HEK293T (cell line): ENCODE data around the gene DENND1B.

Experiments
- ARNT ChIP-seq: fragments of 450-650 bp; IDR thresholded peaks from 2 replicates; pipeline ENCODE4 v1.6.1; 2017; ENCODE audit warnings: mild to moderate bottlenecking
- FOXA1 ChIP-seq: fragments of 450-650 bp; IDR thresholded peaks from 2 replicates; pipeline ENCODE4 v1.6.1; 2016; ENCODE audit warnings: mild to moderate bottlenecking
- FOXK2 ChIP-seq: fragments of 450-650 bp; IDR thresholded peaks from 2 replicates; pipeline ENCODE4 v1.6.1; 2016; ENCODE audit warnings: mild to moderate bottlenecking
- FOXM1 ChIP-seq: fragments of 450-650 bp; IDR thresholded peaks from 2 replicates; pipeline ENCODE4 v1.6.1; 2017; ENCODE audit warnings: mild to moderate bottlenecking, borderline replicate concordance
- HDGF ChIP-seq: fragments of 450-650 bp; IDR thresholded peaks from 2 replicates; pipeline ENCODE4 v1.6.1; 2017; ENCODE audit warnings: antibody characterized with exemption, borderline replicate concordance
- L3MBTL2 ChIP-seq: fragments of 450-650 bp; conservative IDR thresholded peaks from 2 replicates; pipeline ENCODE4 v1.6.1; 2016; ENCODE audit warnings: mild to moderate bottlenecking
- PKNOX1 ChIP-seq: fragments of 450-650 bp; IDR thresholded peaks from 2 replicates; pipeline ENCODE4 v1.6.1; 2016
- SP1 ChIP-seq: fragments of 450-650 bp; IDR thresholded peaks from 2 replicates; pipeline ENCODE4 v1.6.1; 2017
- SUZ12 ChIP-seq: fragments of 450-650 bp; IDR thresholded peaks from 2 replicates; pipeline ENCODE4 v1.6.1; 2016; ENCODE audit warnings: mild to moderate bottlenecking
- TARDBP ChIP-seq: fragments of 450-650 bp; IDR thresholded peaks from 2 replicates; pipeline ENCODE4 v1.6.1; 2016
- ZNF384 ChIP-seq: fragments of 450-650 bp; IDR thresholded peaks from 2 replicates; pipeline ENCODE4 v1.6.1; 2016

GRCh38 chr1:197685785-197686184, 89.5 kb downstream of the DENND1B start:
- TF ChIP-seq TARDBP (no peak), SP1 (no peak), FOXA1 (no peak), HDGF (no peak), ARNT (no peak), FOXK2 (no peak), L3MBTL2 (no peak), PKNOX1 (no peak), FOXM1 (no peak), SUZ12 (no peak), ZNF384 (no peak)
